GM12878 (cell line): ENCODE results near the gene CHAT. TPM values are rescaled to one million over a fixed set of nuclear protein-coding genes. Genes with fewer than 3 reads are reported as not detected.

ENCODE experiments used
- ATAC-seq: fragments of 200-7000 bp; cut with Tn5 transposase; 3 replicates; pipeline ENCODE4 v1.9.1; 2020; ENCODE audit warnings: mild to moderate bottlenecking, moderate library complexity
- BruUV-seq: library from RNA; stranded (reverse); fragments of 400-500 nt; replicated peaks from 2 replicates; lab custom pipeline; 2021; lab: Mats Ljungman, UMichigan
- CTCF ChIA-PET: fragments of 300-600 bp; sonication (Branson Sonifier 250); formaldehyde crosslinking; extraction: SDS; loops from one replicate; lab custom pipeline; 2021; ENCODE audit warnings: inconsistent platforms; lab: Yijun Ruan, JAX
- POLR2A ChIA-PET: fragments of 350-600 bp; formaldehyde crosslinking; extraction: SDS; loops from one replicate; lab custom pipeline; 2021; ENCODE audit warnings: inconsistent platforms; lab: Charles Lee
- RAD21 ChIA-PET: fragments of 300-600 bp; sonication (Branson Sonifier 250); formaldehyde crosslinking; loops from one replicate; lab custom pipeline; 2023; ENCODE audit warnings: antibody characterized with exemption; ENCODE audit not compliant: unreplicated experiment; lab: Charles Lee
- SMC1A ChIA-PET: fragments of 300-600 bp; sonication (Branson Sonifier 250); formaldehyde crosslinking; loops from one replicate; lab custom pipeline; 2023; ENCODE audit not compliant: unreplicated experiment, uncharacterized antibody; lab: Charles Lee
- DNase-seq: peaks from one replicate; pipeline ENCODE4 v3.0.0-alpha.2; 2011; ENCODE audit warnings: low read depth, low spot score
- FAIRE-seq: peaks from 3 replicates; lab custom pipeline; 2011; peaks lifted over from hg19 to GRCh38; lab: Jason Lieb, UNC
- H2AFZ ChIP-seq: 2 replicates; pipeline ENCODE4 v1.6.0; 2011; ENCODE audit warnings: low read depth, low read length, control low read depth; ENCODE audit not compliant: control insufficient read depth
- H3K27ac ChIP-seq: 2 replicates; pipeline ENCODE4 v1.5.1; 2011; ENCODE audit warnings: control low read depth; ENCODE audit not compliant: control insufficient read depth, insufficient read depth
- H3K27me3 ChIP-seq, 2 experiments: replicated peaks in 1 of 2; 2 replicates each; pipeline versions ENCODE4 v1.6.0 to v1.6.1; 2011; ENCODE audit warnings: low read length in 1 of 2; ENCODE audit not compliant: control insufficient read depth in 2 of 2, insufficient read depth in 2 of 2
- H3K36me3 ChIP-seq, 2 experiments: 2 replicates each; pipeline ENCODE4 v1.5.1; 2011; ENCODE audit warnings: low read length in 1 of 2; ENCODE audit not compliant: control insufficient read depth in 2 of 2, insufficient read depth in 2 of 2
- H3K4me1 ChIP-seq: 2 replicates; pipeline ENCODE4 v1.6.1; 2011; ENCODE audit warnings: mild to moderate bottlenecking, low read length, moderate library complexity, mixed read lengths; ENCODE audit not compliant: control insufficient read depth, insufficient read depth
- H3K4me2 ChIP-seq: 2 replicates; pipeline ENCODE4 v1.6.0; 2011; ENCODE audit warnings: control low read depth; ENCODE audit not compliant: control insufficient read depth, insufficient read depth
- H3K4me3 ChIP-seq: fragments of 200-600 bp; sonication (generic); 2 replicates; pipeline ENCODE4 v1.5.1; 2016
- H3K79me2 ChIP-seq: 2 replicates; pipeline ENCODE4 v1.6.0; 2011; ENCODE audit warnings: low read length; ENCODE audit not compliant: control insufficient read depth, insufficient read depth
- H3K9ac ChIP-seq: 2 replicates; pipeline ENCODE4 v1.8.0; 2011; ENCODE audit warnings: low read length, control low read depth, mixed read lengths; ENCODE audit not compliant: control insufficient read depth, insufficient read depth
- H3K9me3 ChIP-seq: replicated peaks from 3 replicates; pipeline ENCODE4 v1.5.1; 2011; ENCODE audit warnings: mild to moderate bottlenecking, low read length; ENCODE audit not compliant: control insufficient read depth, insufficient read depth
- H4K20me1 ChIP-seq: 2 replicates; pipeline ENCODE4 v1.6.0; 2011; ENCODE audit not compliant: control insufficient read depth, insufficient read depth
- CUX1 ChIP-seq: IDR thresholded peaks from 2 replicates; pipeline ENCODE4 v1.6.1; 2012; ENCODE audit warnings: improper control_type of control experiment, low read depth, low read length; ENCODE audit not compliant: insufficient replicate concordance
- E2F8 ChIP-seq: fragments of 450-650 bp; IDR thresholded peaks from 2 replicates; pipeline ENCODE4 v1.6.1; 2018; ENCODE audit warnings: mild to moderate bottlenecking, low read depth, moderate library complexity; ENCODE audit not compliant: partially characterized antibody
- ELK1 ChIP-seq: IDR thresholded peaks from 2 replicates; pipeline ENCODE4 v1.6.1; 2012; ENCODE audit warnings: low read depth, low read length, improper control_type of control experiment
- JUNB ChIP-seq: IDR thresholded peaks from 2 replicates; pipeline ENCODE4 v1.6.1; 2016; ENCODE audit warnings: antibody characterized with exemption, mild to moderate bottlenecking
- KDM1A ChIP-seq: fragments of 200-600 bp; sonication (generic); IDR thresholded peaks from 2 replicates; pipeline ENCODE4 v1.6.1; 2016; ENCODE audit warnings: borderline replicate concordance
- NR2F1 ChIP-seq: fragments of 450-650 bp; conservative IDR thresholded peaks from 2 replicates; pipeline ENCODE4 v1.6.1; 2017; ENCODE audit warnings: mild to moderate bottlenecking
- PBX3 ChIP-seq: IDR thresholded peaks from 2 replicates; pipeline ENCODE4 v1.6.1; 2011; ENCODE audit warnings: mild to moderate bottlenecking, low read depth, low read length, moderate library complexity; ENCODE audit not compliant: insufficient replicate concordance
- TAF1 ChIP-seq: IDR thresholded peaks from 2 replicates; pipeline ENCODE4 v1.6.1; 2011; ENCODE audit warnings: mild to moderate bottlenecking, low read depth, low read length, borderline replicate concordance
- TBL1XR1 ChIP-seq: IDR thresholded peaks from 2 replicates; pipeline ENCODE4 v1.6.1; 2012; ENCODE audit warnings: low read depth, low read length, improper control_type of control experiment
- WGBS: methylation state at CpG from one replicate; pipeline ENCODE4 v1.1.6; 2016; ENCODE audit warnings: low lambda C conversion rate; ENCODE audit not compliant: insufficient replicate concordance, insufficient coverage; ENCODE audit errors: missing lambda C conversion rate; 5-methylcytosine and 5-hydroxymethylcytosine counted together
- in situ Hi-C: fragments of 300-500 bp; cut with MboI; formaldehyde crosslinking; loops from 9 replicates; pipeline ENCODE4 v1.14.3; 2018; ENCODE audit warnings: mixed read lengths
- intact Hi-C: fragments of 100-400 bp; cut with micrococcal nuclease; formaldehyde crosslinking; loops from one replicate; pipeline ENCODE4 v1.14.2; 2022; ENCODE audit not compliant: unreplicated experiment
- polyA plus RNA-seq, 11 experiments: library from polyadenylated mRNA; depleted of rRNA in 4 of 11; unstranded in 6 of 11; stranded (reverse) in 5 of 11; fragments of >200 nt; fragmentation: Nextera tagmentation in 4 of 11; fragmentation: Illumina TruSeq in 1 of 11; extraction: Ambion mirVana in 4 of 11; extraction: Trizol in 1 of 11; gene quantifications; 1 replicate in 1 of 11; 2 replicates in 10 of 11; pipeline versions ENCODE4 v1.2.1 to v1.2.3, GENCODE V29; 2011 to 2016; ENCODE audit warnings: inconsistent platforms in 2 of 11, missing spikeins in 2 of 11, low read depth in 1 of 11
- total RNA-seq, 4 experiments: library from RNA; depleted of rRNA in 3 of 4; stranded (reverse); fragments of >200 nt in 3 of 4; fragmentation: Illumina TruSeq in 1 of 4; extraction: Trizol in 1 of 4; gene quantifications; 2 replicates each; pipeline versions ENCODE4 v1.2.1 to v1.2.3, GENCODE V29; 2013 to 2021

CHAT gene
- total and polyA plus RNA-seq, 10 of the 15 experiments (the other 5 are each of a cell fraction or from before 2014, with no cell fraction given), result not detected

- TF ChIP-seq CUX1 (no peak), TBL1XR1 (no peak)
These were observed 1.2 kb upstream of the CHAT start (continued) for GRCh38 chr10:49612513-49613164.

GRCh38 chr10:49613165-49613881 is 514 bp upstream of the CHAT start:
- 23% methylated on average over 23 of the region's 23 CpGs for WGBS
- ATAC-seq (no peak), FAIRE-seq (no peak), DNase-seq (no peak)
- Histone ChIP-seq H3K36me3 (no peaks in the 10 kb centered on the region), H3K27me3 (peaks cover 19 to 26% of the 10 kb centered on the region in 2 experiments), H3K9me3 (peaks cover 4% of the 10 kb centered on the region; the same call in 1 of the 3 replicates), H3K4me3 (no peak overlapping the region), H3K4me1 (no peaks in the 10 kb centered on the region), H3K79me2 (no peaks in the 10 kb centered on the region), H2AFZ (no peak overlapping the region), H3K27ac (no peak overlapping the region), H3K9ac (no peak overlapping the region), H4K20me1 (no peaks in the 10 kb centered on the region), H3K4me2 (no peak overlapping the region)
- in situ Hi-C loops, result no loop called here
- no TSS peak for BruUV-seq
- intact Hi-C loops, result no loop called here
- RAD21 ChIA-PET, result no interaction called here
- CTCF ChIA-PET, result no interaction called here
- SMC1A ChIA-PET, result no interaction called here
- POLR2A ChIA-PET, result no interaction called here
- TF ChIP-seq TAF1 (no peak), PBX3 (no peak), NR2F1 (no peak), E2F8 (no peak), KDM1A (no peak), JUNB (no peak), ELK1 (no peak)
